ENCODE results near the gene PACC1. TPM values are rescaled to one million over a fixed set of nuclear protein-coding genes. Genes with fewer than 3 reads are reported as not detected.

Gene PACC1
- total and polyA plus RNA-seq, 10 of the 15 experiments (the other 5 are each of a cell fraction or from before 2014, with no cell fraction given), result 16.1 to 29.7 (median 19.3) TPM

DNA sequence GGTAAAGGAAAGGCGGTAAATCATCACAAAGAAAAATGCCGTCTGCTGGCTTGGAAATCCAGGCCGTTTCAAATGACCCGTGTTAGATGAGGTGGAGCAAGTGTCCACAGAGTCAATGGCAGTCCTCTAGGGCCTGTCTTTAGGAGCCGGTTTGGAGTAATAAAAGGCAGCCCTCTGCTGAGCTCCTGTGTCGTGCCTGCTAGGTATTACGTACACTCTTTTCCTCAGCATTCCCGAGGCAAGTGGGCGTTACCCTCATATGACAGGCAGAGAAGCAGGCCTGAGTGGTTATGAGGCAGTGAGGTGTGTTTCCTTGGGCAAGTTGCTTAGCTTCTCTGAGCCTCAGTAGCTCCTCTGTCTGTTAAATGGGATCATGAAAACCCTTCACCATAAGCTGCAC, 25.7 kb upstream of the PACC1 start (continued):
- TF ChIP-seq, protein P1, sequence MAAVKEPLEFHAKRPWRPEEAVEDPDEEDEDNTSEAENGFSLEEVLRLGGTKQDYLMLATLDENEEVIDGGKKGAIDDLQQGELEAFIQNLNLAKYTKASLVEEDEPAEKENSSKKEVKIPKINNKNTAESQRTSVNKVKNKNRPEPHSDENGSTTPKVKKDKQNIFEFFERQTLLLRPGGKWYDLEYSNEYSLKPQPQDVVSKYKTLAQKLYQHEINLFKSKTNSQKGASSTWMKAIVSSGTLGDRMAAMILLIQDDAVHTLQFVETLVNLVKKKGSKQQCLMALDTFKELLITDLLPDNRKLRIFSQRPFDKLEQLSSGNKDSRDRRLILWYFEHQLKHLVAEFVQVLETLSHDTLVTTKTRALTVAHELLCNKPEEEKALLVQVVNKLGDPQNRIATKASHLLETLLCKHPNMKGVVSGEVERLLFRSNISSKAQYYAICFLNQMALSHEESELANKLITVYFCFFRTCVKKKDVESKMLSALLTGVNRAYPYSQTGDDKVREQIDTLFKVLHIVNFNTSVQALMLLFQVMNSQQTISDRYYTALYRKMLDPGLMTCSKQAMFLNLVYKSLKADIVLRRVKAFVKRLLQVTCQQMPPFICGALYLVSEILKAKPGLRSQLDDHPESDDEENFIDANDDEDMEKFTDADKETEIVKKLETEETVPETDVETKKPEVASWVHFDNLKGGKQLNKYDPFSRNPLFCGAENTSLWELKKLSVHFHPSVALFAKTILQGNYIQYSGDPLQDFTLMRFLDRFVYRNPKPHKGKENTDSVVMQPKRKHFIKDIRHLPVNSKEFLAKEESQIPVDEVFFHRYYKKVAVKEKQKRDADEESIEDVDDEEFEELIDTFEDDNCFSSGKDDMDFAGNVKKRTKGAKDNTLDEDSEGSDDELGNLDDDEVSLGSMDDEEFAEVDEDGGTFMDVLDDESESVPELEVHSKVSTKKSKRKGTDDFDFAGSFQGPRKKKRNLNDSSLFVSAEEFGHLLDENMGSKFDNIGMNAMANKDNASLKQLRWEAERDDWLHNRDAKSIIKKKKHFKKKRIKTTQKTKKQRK (IDR thresholded peaks at IDR 0.05; ENCODE audit: low read depth, low read length), result no peak
- TF ChIP-seq MEF2B (IDR thresholded peaks at IDR 0.05; ENCODE audit: partially characterized antibody, poor library complexity, severe bottlenecking), result no peak

DNA sequence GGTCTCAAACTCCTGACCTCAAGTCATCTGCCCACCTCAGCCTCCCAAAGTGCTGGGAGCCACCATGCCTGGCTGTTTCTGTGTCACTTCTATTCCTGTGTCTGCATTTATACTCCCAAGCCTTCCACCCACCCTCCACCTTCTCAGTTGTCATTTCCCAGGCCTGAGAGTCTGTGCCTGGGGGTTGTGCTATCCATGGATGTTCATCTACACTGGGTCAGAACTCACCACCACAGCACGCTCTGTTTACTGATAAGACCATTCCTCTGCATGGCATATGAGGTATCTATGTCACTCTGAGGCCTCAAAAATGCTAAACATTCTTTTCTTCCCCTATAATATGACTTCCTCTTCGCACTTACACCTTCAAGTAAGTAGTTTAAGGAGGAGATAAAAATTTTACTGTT, 24.1 kb upstream of the PACC1 start:
- H3K27me3 ChIP-seq (replicated peaks in 1 of 2; ENCODE audit: control insufficient read depth in 2 of 2, insufficient read depth in 2 of 2, low read length in 1 of 2), result no peaks in the 10 kb centered on the region
- ChIA-PET POLR2A (interaction anchor here (0.7 kb wide), 1 partner anchor 350 kb away, joined by 3 read pairs; no protein-coding TSS in a partner anchor), CTCF (interaction anchor here (1.4 kb wide), 1 partner anchor 17 kb away, joined by 5 read pairs; no protein-coding TSS in a partner anchor), RAD21 (ENCODE audit: unreplicated experiment) (interaction anchor here (1.0 kb wide), 1 partner anchor 17 kb away, joined by 5 read pairs; no protein-coding TSS in a partner anchor), SMC1A (ENCODE audit: uncharacterized antibody, unreplicated experiment) (interaction anchor here (1.3 to 2.3 kb wide), 2 partner anchors 8 to 17 kb away, joined by 3 to 8 read pairs; no protein-coding TSS in a partner anchor)
- peaks cover 4% of the 10 kb centered on the region; the same call in 1 of the 2 replicates for H3K4me1 ChIP-seq (ENCODE audit: control insufficient read depth, insufficient read depth, low read length)
- H2AFZ ChIP-seq (ENCODE audit: control insufficient read depth, low read depth, low read length), result no peak overlapping the region
- TF ChIP-seq BHLHE40 (IDR thresholded peaks at IDR 0.05; ENCODE audit: borderline replicate concordance in 1 of 2, low read depth in 2 of 2, low read length in 1 of 2), result no peak
- TF ChIP-seq, protein P2, sequence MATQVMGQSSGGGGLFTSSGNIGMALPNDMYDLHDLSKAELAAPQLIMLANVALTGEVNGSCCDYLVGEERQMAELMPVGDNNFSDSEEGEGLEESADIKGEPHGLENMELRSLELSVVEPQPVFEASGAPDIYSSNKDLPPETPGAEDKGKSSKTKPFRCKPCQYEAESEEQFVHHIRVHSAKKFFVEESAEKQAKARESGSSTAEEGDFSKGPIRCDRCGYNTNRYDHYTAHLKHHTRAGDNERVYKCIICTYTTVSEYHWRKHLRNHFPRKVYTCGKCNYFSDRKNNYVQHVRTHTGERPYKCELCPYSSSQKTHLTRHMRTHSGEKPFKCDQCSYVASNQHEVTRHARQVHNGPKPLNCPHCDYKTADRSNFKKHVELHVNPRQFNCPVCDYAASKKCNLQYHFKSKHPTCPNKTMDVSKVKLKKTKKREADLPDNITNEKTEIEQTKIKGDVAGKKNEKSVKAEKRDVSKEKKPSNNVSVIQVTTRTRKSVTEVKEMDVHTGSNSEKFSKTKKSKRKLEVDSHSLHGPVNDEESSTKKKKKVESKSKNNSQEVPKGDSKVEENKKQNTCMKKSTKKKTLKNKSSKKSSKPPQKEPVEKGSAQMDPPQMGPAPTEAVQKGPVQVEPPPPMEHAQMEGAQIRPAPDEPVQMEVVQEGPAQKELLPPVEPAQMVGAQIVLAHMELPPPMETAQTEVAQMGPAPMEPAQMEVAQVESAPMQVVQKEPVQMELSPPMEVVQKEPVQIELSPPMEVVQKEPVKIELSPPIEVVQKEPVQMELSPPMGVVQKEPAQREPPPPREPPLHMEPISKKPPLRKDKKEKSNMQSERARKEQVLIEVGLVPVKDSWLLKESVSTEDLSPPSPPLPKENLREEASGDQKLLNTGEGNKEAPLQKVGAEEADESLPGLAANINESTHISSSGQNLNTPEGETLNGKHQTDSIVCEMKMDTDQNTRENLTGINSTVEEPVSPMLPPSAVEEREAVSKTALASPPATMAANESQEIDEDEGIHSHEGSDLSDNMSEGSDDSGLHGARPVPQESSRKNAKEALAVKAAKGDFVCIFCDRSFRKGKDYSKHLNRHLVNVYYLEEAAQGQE (IDR thresholded peaks at IDR 0.05; ENCODE audit: low read depth, low read length), result no peak
- TF ChIP-seq, protein P3, sequence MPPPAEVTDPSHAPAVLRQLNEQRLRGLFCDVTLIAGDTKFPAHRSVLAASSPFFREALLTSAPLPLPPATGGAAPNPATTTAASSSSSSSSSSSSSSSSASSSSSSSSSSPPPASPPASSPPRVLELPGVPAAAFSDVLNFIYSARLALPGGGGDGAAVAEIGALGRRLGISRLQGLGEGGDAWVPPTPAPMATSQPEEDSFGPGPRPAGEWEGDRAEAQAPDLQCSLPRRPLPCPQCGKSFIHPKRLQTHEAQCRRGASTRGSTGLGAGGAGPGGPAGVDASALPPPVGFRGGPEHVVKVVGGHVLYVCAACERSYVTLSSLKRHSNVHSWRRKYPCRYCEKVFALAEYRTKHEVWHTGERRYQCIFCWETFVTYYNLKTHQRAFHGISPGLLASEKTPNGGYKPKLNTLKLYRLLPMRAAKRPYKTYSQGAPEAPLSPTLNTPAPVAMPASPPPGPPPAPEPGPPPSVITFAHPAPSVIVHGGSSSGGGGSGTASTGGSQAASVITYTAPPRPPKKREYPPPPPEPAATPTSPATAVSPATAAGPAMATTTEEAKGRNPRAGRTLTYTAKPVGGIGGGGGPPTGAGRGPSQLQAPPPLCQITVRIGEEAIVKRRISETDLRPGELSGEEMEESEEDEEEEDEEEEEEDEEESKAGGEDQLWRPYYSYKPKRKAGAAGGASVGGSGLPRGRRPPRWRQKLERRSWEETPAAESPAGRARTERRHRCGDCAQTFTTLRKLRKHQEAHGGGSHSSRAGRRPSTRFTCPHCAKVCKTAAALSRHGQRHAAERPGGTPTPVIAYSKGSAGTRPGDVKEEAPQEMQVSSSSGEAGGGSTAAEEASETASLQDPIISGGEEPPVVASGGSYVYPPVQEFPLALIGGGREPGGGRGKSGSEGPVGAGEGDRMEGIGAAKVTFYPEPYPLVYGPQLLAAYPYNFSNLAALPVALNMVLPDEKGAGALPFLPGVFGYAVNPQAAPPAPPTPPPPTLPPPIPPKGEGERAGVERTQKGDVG (CRISPR knock-in tag; IDR thresholded peaks at IDR 0.05), result no peak
- peaks cover 3% of the 10 kb centered on the region for H3K79me2 ChIP-seq (ENCODE audit: control insufficient read depth, insufficient read depth, low read length)
- 94% methylated on average over 2 of the region's 2 CpGs for WGBS (ENCODE audit: insufficient coverage, insufficient replicate concordance, low lambda C conversion rate, missing lambda C conversion rate)
- H3K4me2 ChIP-seq (ENCODE audit: control insufficient read depth, insufficient read depth), result no peak overlapping the region
- no peak for ATAC-seq
- H4K20me1 ChIP-seq (ENCODE audit: control insufficient read depth, insufficient read depth), result no peaks in the 10 kb centered on the region
- H3K9me3 ChIP-seq (replicated peaks; ENCODE audit: control insufficient read depth, insufficient read depth, low read length), result no peaks in the 10 kb centered on the region
- no peak for FAIRE-seq
- no peak overlapping the region for H3K27ac ChIP-seq (ENCODE audit: control insufficient read depth, insufficient read depth)
- in situ Hi-C loops (cut with MboI) (no loop called here), intact Hi-C loops (cut with micrococcal nuclease; ENCODE audit: unreplicated experiment) (no loop called here)
- no peak overlapping the region for H3K9ac ChIP-seq (ENCODE audit: control insufficient read depth, insufficient read depth, low read length)
- H3K4me3 ChIP-seq, result no peak overlapping the region
- no peaks in the 10 kb centered on the region for H3K36me3 ChIP-seq (ENCODE audit: control insufficient read depth in 2 of 2, insufficient read depth in 2 of 2, low read length in 1 of 2)
- no TSS peak for BruUV-seq (replicated peaks)
- DNase-seq (ENCODE audit: low read depth, low spot score), result no peak
